Astrocyte (in vitro differentiated cells and primary cell): ENCODE results near the gene KRTCAP2. TPM values are rescaled to one million over a fixed set of nuclear protein-coding genes. Genes with fewer than 3 reads are reported as not detected.
"Not testable (repeated sequence)": the region's sequence is repeated elsewhere in the genome, so short reads cannot be mapped to it uniquely, and the experiment has no call there.

Experiments
- DNase-seq: peaks from one replicate; pipeline ENCODE4 v3.0.0-alpha.2; 2010; ENCODE audit warnings: low read depth
- FAIRE-seq: peaks from 2 replicates; lab custom pipeline; 2011; peaks lifted over from hg19 to GRCh38; lab: Jason Lieb, UNC
- H2AFZ ChIP-seq: 2 replicates; pipeline ENCODE4 v1.6.0; 2012; ENCODE audit warnings: low read depth, low read length, inconsistent platforms
- H3K27ac ChIP-seq: 2 replicates; pipeline ENCODE4 v1.5.1; 2011; ENCODE audit warnings: low read depth, low read length, inconsistent platforms
- H3K27me3 ChIP-seq: 2 replicates; pipeline ENCODE4 v1.6.0; 2011; ENCODE audit warnings: low read length, inconsistent platforms; ENCODE audit not compliant: insufficient read depth
- H3K36me3 ChIP-seq: 2 replicates; pipeline ENCODE4 v1.5.1; 2011; ENCODE audit warnings: low read length, inconsistent platforms; ENCODE audit not compliant: insufficient read depth
- H3K4me1 ChIP-seq: 2 replicates; pipeline ENCODE4 v1.5.1; 2011; ENCODE audit warnings: low read length, inconsistent platforms; ENCODE audit not compliant: insufficient read depth
- H3K4me2 ChIP-seq: 2 replicates; pipeline ENCODE4 v1.6.0; 2012; ENCODE audit warnings: low read length, inconsistent platforms
- H3K4me3 ChIP-seq: 2 replicates; pipeline ENCODE4 v1.5.1; 2011; ENCODE audit warnings: low read depth, mild to moderate bottlenecking, low read length, inconsistent platforms; ENCODE audit not compliant: insufficient read depth
- H3K79me2 ChIP-seq: 2 replicates; pipeline ENCODE4 v1.6.0; 2012; ENCODE audit warnings: mild to moderate bottlenecking, low read length, inconsistent platforms; ENCODE audit not compliant: insufficient read depth
- H3K9ac ChIP-seq: 2 replicates; pipeline ENCODE4 v1.6.0; 2012; ENCODE audit warnings: mild to moderate bottlenecking, low read length, inconsistent platforms
- H3K9me3 ChIP-seq: 2 replicates; pipeline ENCODE4 v1.5.1; 2012; ENCODE audit warnings: low read depth, mild to moderate bottlenecking, low read length, inconsistent platforms; ENCODE audit not compliant: insufficient read depth
- H4K20me1 ChIP-seq: 2 replicates; pipeline ENCODE4 v1.6.0; 2012; ENCODE audit warnings: low read length, inconsistent platforms; ENCODE audit not compliant: insufficient read depth
- H3K27ac Mint-ChIP-seq: one replicate; pipeline ENCODE4 v1.8.0; 2021; ENCODE audit warnings: mild to moderate bottlenecking, mixed read lengths; ENCODE audit not compliant: unreplicated experiment
- H3K27me3 Mint-ChIP-seq: one replicate; pipeline ENCODE4 v1.8.0; 2021; ENCODE audit warnings: low read depth, mixed read lengths; ENCODE audit not compliant: unreplicated experiment
- H3K36me3 Mint-ChIP-seq: one replicate; pipeline ENCODE4 v1.8.0; 2021; ENCODE audit warnings: low read depth, mixed read lengths; ENCODE audit not compliant: unreplicated experiment
- H3K4me1 Mint-ChIP-seq: one replicate; pipeline ENCODE4 v1.8.0; 2021; ENCODE audit warnings: low read depth, mixed read lengths; ENCODE audit not compliant: unreplicated experiment
- H3K4me3 Mint-ChIP-seq: one replicate; pipeline ENCODE4 v1.8.0; 2021; ENCODE audit warnings: mild to moderate bottlenecking, moderate library complexity, mixed read lengths; ENCODE audit not compliant: unreplicated experiment
- H3K9me3 Mint-ChIP-seq: one replicate; pipeline ENCODE4 v1.8.0; 2021; ENCODE audit warnings: mild to moderate bottlenecking, mixed read lengths; ENCODE audit not compliant: unreplicated experiment
- CTCF ChIP-seq: IDR thresholded peaks from 2 replicates; pipeline ENCODE4 v1.5.1; 2011; ENCODE audit warnings: low read depth, mild to moderate bottlenecking, inconsistent platforms, low read length, moderate library complexity; ENCODE audit not compliant: insufficient read depth
- EZH2 ChIP-seq: IDR thresholded peaks from 2 replicates; pipeline ENCODE4 v1.6.1; 2012; ENCODE audit warnings: mild to moderate bottlenecking, low read length, inconsistent platforms; ENCODE audit not compliant: insufficient read depth
- total RNA-seq: library from RNA; stranded (reverse); gene quantifications from 2 replicates; pipeline ENCODE4 v1.2.1, GENCODE V29; 2021

Gene KRTCAP2
- total RNA-seq, 1 donor from 2014 or later = 161 TPM

DNA sequence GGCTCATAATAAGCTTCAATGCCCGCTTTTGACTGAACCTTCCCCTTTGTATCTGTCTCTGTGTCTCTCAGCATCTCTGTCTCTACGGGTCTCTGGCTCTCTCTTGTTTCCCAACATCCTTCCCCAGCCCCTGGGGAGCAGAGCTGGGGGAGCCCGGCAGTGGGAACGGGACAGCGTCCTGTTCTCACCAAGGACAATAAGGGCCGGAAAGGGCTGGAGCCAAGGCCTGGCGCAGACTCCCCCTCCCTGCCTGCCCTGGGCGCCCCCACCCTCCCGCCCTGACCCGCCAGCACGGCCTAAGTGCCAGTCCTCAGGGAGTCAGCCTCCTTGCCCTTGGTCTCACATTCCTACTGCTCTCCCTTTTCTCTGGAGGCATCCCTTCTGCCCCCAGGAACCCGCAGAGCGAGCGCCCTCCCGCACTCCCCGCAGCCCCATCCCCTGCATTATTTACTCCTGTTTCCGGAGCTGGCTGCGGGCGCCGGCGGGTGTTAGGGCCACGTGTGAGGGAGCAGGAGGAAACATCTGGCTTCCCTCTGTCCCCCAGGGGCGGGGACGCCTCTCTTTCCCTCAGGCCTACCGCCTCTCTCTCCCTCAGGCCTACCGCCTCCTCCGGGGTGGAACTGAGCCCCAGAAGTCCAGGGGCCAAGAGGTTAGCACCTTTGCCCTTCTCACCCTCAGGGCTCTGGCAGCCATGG is 6.5 kb downstream of the KRTCAP2 start:
- no peak overlapping the region for H3K4me2 ChIP-seq
- FAIRE-seq (no peak), DNase-seq (no peak)
- Mint-ChIP-seq H3K4me3 (no peak overlapping the region), H3K27me3 (peaks cover 5% of the 10 kb centered on the region), H3K27ac (no peak overlapping the region), H3K9me3 (peaks cover 5% of the 10 kb centered on the region), H3K4me1 (peaks cover 3% of the 10 kb centered on the region), H3K36me3 (peaks cover 11% of the 10 kb centered on the region)
- peaks cover 11% of the 10 kb centered on the region for H3K36me3 ChIP-seq
- no peak overlapping the region for H3K27ac ChIP-seq
- H3K27me3 ChIP-seq = no peaks in the 10 kb centered on the region
- peaks cover 8% of the 10 kb centered on the region for H3K79me2 ChIP-seq
- H3K9ac ChIP-seq = no peak overlapping the region
- H3K4me3 ChIP-seq = no peak overlapping the region
- peaks cover 8% of the 10 kb centered on the region for H4K20me1 ChIP-seq
- H3K4me1 ChIP-seq = no peaks in the 10 kb centered on the region
- TF ChIP-seq CTCF = no peak
- TF ChIP-seq EZH2 = no peak
- no peak overlapping the region for H2AFZ ChIP-seq
- H3K9me3 ChIP-seq = no peaks in the 10 kb centered on the region

GRCh38 chr1:155166051-155166470 is 7.0 kb downstream of the KRTCAP2 start:
- no peak overlapping the region for H3K4me2 ChIP-seq
- H3K4me1 Mint-ChIP-seq = peaks cover 3% of the 10 kb centered on the region
- no peak overlapping the region for H3K27ac Mint-ChIP-seq
- peaks cover 5% of the 10 kb centered on the region for H3K9me3 Mint-ChIP-seq
- no peak overlapping the region for H3K9ac ChIP-seq
- no peak for FAIRE-seq
- peaks cover 5% of the 10 kb centered on the region for H3K27me3 Mint-ChIP-seq
- H3K4me1 ChIP-seq = no peaks in the 10 kb centered on the region
- H3K4me3 Mint-ChIP-seq = no peak overlapping the region
- no peak overlapping the region for H2AFZ ChIP-seq
- no peak overlapping the region for H3K27ac ChIP-seq
- DNase-seq = no peak
- H3K4me3 ChIP-seq = no peak overlapping the region
- peaks cover 3% of the 10 kb centered on the region for H3K79me2 ChIP-seq
- no peaks in the 10 kb centered on the region for H3K27me3 ChIP-seq
- H4K20me1 ChIP-seq = peaks cover 8% of the 10 kb centered on the region
- no peaks in the 10 kb centered on the region for H3K9me3 ChIP-seq
- peaks cover 11% of the 10 kb centered on the region for H3K36me3 Mint-ChIP-seq
- TF ChIP-seq CTCF = no peak
- TF ChIP-seq EZH2 = no peak
- peaks cover 11% of the 10 kb centered on the region for H3K36me3 ChIP-seq

GRCh38 chr1:155164625-155165024 is 8.5 kb downstream of the KRTCAP2 start:
- H3K27me3 Mint-ChIP-seq, H3K4me1 Mint-ChIP-seq, H3K4me2 ChIP-seq, H3K36me3 ChIP-seq, H2AFZ ChIP-seq, H3K4me3 Mint-ChIP-seq, H3K9me3 ChIP-seq, H3K36me3 Mint-ChIP-seq, H3K9me3 Mint-ChIP-seq, H3K79me2 ChIP-seq, H3K4me3 ChIP-seq, DNase-seq, H3K9ac ChIP-seq, H3K27me3 ChIP-seq, H3K27ac Mint-ChIP-seq, H3K4me1 ChIP-seq, FAIRE-seq, H4K20me1 ChIP-seq, H3K27ac ChIP-seq: not testable (repeated sequence)

- H3K9me3 ChIP-seq, H3K27me3 ChIP-seq, H3K4me1 ChIP-seq, H3K27ac ChIP-seq, H3K4me3 ChIP-seq, H3K27ac Mint-ChIP-seq, FAIRE-seq, H4K20me1 ChIP-seq, H3K36me3 ChIP-seq, H3K9me3 Mint-ChIP-seq, H3K79me2 ChIP-seq, H3K4me3 Mint-ChIP-seq, H3K4me1 Mint-ChIP-seq, H3K9ac ChIP-seq, DNase-seq, H2AFZ ChIP-seq, H3K4me2 ChIP-seq, H3K36me3 Mint-ChIP-seq: not testable (repeated sequence)
- peaks cover 13% of the 10 kb centered on the region for H3K27me3 Mint-ChIP-seq
Measured at GRCh38 chr1:155163785-155164184, 9.3 kb downstream of the KRTCAP2 start.

GRCh38 chr1:155162631-155163030 is 10.5 kb downstream of the KRTCAP2 start:
- not testable (repeated sequence) for DNase-seq, H3K9me3 Mint-ChIP-seq, H3K4me2 ChIP-seq, H3K27ac Mint-ChIP-seq, H3K27ac ChIP-seq, H3K36me3 ChIP-seq, H3K4me3 ChIP-seq, H3K79me2 ChIP-seq, H2AFZ ChIP-seq, H3K9me3 ChIP-seq, H3K9ac ChIP-seq, H3K4me1 Mint-ChIP-seq, H3K4me3 Mint-ChIP-seq, H3K27me3 ChIP-seq, H3K4me1 ChIP-seq, H4K20me1 ChIP-seq, H3K36me3 Mint-ChIP-seq, FAIRE-seq
- peaks cover 13% of the 10 kb centered on the region for H3K27me3 Mint-ChIP-seq
